ENCODE results near the gene PLD4. TPM values are rescaled to one million over a fixed set of nuclear protein-coding genes. Genes with fewer than 3 reads are reported as not detected.

PLD4 gene
- total RNA-seq, 1 experiment from 2014 or later = 0.07 TPM

DNA sequence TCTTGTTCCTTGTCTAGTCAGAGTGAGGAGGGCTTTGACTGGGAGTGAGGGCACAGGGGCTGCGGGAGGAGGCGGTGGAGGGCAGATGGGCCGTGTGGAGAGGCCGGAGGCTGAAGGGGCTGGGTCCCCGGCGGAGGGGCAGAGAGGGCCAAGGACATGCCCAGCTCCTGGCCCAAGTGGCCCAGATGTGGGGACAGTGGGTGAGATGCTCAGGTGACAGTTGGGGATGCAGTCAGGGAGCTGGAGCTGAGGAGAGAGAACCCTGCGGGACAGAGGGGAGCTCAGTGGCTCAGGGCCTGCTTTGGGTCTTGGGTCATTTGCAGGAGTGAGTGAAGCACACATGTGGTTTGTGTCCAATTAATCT is 26.5 kb upstream of the PLD4 start:
- no peaks in the 10 kb centered on the region for H3K36me3 Mint-ChIP-seq
- no peak for ATAC-seq
- no peak overlapping the region for H3K4me3 Mint-ChIP-seq
- CTCF ChIA-PET = interaction anchor here (0.6 to 1.4 kb wide), 6 partner anchors 11 to 146 kb away, joined by 3 to 5 read pairs (median 3); no protein-coding TSS in a partner anchor
- H3K27me3 Mint-ChIP-seq (ENCODE audit: low read depth) = no peaks in the 10 kb centered on the region; the same call in 1 of the 2 replicates
- TF ChIP-seq E2F1 (CRISPR knock-in tag; IDR thresholded peaks at IDR 0.05) = no peak
- TF ChIP-seq ZBTB21 (CRISPR knock-in tag; IDR thresholded peaks at IDR 0.05; ENCODE audit: borderline replicate concordance) = no peak
- no peak overlapping the region for H3K27ac Mint-ChIP-seq
- DNase-seq (ENCODE audit: low spot score) = no peak
- POLR2A ChIA-PET = interaction anchor here (0.6 kb wide), 1 partner anchor 70 kb away, joined by 3 read pairs; no protein-coding TSS in a partner anchor
- H3K4me1 Mint-ChIP-seq = no peaks in the 10 kb centered on the region
- peaks cover under 1% of the 10 kb centered on the region; the same call in 1 of the 2 replicates for H3K9me3 Mint-ChIP-seq

DNA sequence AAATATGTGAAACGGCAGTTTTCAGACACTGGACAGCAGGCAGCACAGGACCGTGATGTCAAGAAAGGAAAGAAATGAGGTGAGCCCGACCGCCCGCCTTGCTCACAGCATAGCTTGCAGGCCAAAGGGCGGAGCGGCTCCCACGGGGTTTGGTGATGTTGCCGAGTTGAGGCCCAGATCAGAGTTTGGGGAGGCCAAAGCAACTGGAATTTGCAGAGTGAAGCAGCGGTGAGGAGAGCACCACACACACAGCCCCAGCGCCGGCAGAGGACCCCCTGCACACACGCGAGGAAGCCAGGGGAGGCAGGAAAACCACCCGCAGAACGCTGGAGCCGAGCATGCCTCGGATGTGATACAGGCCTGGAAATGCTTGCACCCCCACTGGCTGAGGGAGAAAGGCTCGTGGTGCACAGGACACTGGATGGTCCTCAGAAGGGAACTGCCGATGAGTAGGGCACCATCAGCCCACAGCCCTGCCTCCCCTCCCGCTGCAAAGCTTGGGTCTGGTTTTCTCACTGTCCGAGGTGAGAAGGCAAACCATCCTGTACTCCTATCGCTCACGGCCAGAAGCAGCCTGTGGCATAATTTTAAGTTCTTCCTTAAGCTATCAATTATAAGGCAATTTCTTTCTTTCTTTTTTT is 25.7 kb upstream of the PLD4 start:
- Mint-ChIP-seq H3K9me3 (peaks cover 6% of the 10 kb centered on the region), H3K4me3 (no peak overlapping the region), H3K36me3 (no peaks in the 10 kb centered on the region), H3K4me1 (no peaks in the 10 kb centered on the region), H3K27me3 (ENCODE audit: low read depth) (peaks cover 3% of the 10 kb centered on the region), H3K27ac (no peak overlapping the region)
- POLR2A ChIA-PET = no interaction called here
- CTCF ChIA-PET = interaction anchor here (0.7 to 1.4 kb wide), 6 partner anchors 10 to 147 kb away, joined by 3 to 5 read pairs (median 3); no protein-coding TSS in a partner anchor
- ATAC-seq (no peak), DNase-seq (ENCODE audit: low spot score) (no peak)
- TF ChIP-seq, protein P1, sequence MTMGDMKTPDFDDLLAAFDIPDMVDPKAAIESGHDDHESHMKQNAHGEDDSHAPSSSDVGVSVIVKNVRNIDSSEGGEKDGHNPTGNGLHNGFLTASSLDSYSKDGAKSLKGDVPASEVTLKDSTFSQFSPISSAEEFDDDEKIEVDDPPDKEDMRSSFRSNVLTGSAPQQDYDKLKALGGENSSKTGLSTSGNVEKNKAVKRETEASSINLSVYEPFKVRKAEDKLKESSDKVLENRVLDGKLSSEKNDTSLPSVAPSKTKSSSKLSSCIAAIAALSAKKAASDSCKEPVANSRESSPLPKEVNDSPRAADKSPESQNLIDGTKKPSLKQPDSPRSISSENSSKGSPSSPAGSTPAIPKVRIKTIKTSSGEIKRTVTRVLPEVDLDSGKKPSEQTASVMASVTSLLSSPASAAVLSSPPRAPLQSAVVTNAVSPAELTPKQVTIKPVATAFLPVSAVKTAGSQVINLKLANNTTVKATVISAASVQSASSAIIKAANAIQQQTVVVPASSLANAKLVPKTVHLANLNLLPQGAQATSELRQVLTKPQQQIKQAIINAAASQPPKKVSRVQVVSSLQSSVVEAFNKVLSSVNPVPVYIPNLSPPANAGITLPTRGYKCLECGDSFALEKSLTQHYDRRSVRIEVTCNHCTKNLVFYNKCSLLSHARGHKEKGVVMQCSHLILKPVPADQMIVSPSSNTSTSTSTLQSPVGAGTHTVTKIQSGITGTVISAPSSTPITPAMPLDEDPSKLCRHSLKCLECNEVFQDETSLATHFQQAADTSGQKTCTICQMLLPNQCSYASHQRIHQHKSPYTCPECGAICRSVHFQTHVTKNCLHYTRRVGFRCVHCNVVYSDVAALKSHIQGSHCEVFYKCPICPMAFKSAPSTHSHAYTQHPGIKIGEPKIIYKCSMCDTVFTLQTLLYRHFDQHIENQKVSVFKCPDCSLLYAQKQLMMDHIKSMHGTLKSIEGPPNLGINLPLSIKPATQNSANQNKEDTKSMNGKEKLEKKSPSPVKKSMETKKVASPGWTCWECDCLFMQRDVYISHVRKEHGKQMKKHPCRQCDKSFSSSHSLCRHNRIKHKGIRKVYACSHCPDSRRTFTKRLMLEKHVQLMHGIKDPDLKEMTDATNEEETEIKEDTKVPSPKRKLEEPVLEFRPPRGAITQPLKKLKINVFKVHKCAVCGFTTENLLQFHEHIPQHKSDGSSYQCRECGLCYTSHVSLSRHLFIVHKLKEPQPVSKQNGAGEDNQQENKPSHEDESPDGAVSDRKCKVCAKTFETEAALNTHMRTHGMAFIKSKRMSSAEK (CRISPR knock-in tag; IDR thresholded peaks at IDR 0.05; ENCODE audit: borderline replicate concordance) = no peak
- TF ChIP-seq, protein P2, sequence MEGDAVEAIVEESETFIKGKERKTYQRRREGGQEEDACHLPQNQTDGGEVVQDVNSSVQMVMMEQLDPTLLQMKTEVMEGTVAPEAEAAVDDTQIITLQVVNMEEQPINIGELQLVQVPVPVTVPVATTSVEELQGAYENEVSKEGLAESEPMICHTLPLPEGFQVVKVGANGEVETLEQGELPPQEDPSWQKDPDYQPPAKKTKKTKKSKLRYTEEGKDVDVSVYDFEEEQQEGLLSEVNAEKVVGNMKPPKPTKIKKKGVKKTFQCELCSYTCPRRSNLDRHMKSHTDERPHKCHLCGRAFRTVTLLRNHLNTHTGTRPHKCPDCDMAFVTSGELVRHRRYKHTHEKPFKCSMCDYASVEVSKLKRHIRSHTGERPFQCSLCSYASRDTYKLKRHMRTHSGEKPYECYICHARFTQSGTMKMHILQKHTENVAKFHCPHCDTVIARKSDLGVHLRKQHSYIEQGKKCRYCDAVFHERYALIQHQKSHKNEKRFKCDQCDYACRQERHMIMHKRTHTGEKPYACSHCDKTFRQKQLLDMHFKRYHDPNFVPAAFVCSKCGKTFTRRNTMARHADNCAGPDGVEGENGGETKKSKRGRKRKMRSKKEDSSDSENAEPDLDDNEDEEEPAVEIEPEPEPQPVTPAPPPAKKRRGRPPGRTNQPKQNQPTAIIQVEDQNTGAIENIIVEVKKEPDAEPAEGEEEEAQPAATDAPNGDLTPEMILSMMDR (IDR thresholded peaks at IDR 0.05) = no peak
- TF ChIP-seq MAX (CRISPR knock-in tag; IDR thresholded peaks at IDR 0.05) (no peak), TEAD1 (CRISPR knock-in tag; IDR thresholded peaks at IDR 0.05) (no peak), E2F4 (CRISPR knock-in tag; IDR thresholded peaks at IDR 0.05; ENCODE audit: borderline replicate concordance, low read depth) (no peak), ZNF219 (CRISPR knock-in tag; IDR thresholded peaks at IDR 0.05; ENCODE audit: borderline replicate concordance) (no peak), FOXP1 (CRISPR knock-in tag; IDR thresholded peaks at IDR 0.05; ENCODE audit: borderline replicate concordance) (no peak), ZNF425 (CRISPR knock-in tag; conservative IDR thresholded peaks at IDR 0.05) (no peak)

Data from WTC11 (cell line).